Activated T-cell treated with anti-CD3 and anti-CD28 coated beads, Interleukin-2, amount 50 U/mL, for 72 hours (primary cell): ENCODE results near the gene CLEC7A. TPM values are rescaled to one million over a fixed set of nuclear protein-coding genes. Genes with fewer than 3 reads are reported as not detected.

Experiments
- ATAC-seq, 2 donors: fragments of 150-1000 bp; cut with Tn5 transposase; replicated peaks in 1 of 2; 2 replicates each; pipeline ENCODE4 v1.10.0; 2021; ENCODE audit warnings: moderate library complexity in 2 of 2, mild to moderate bottlenecking in 1 of 2
- DNase-seq, 2 donors: peaks; one replicate each; pipeline ENCODE4 v3.0.0; 2021 to 2022; ENCODE audit warnings: mixed read lengths in 1 of 2
- H3K27ac Mint-ChIP-seq: one replicate; pipeline ENCODE4 v1.8.0; 2022; ENCODE audit warnings: mild to moderate bottlenecking, moderate library complexity, mixed read lengths
- H3K27me3 Mint-ChIP-seq: one replicate; pipeline ENCODE4 v1.8.0; 2022; ENCODE audit warnings: low read depth, mixed read lengths
- H3K36me3 Mint-ChIP-seq, 2 donors: one replicate each; pipeline ENCODE4 v1.8.0; 2022; ENCODE audit warnings: mixed read lengths in 2 of 2, mild to moderate bottlenecking in 1 of 2; ENCODE audit not compliant: insufficient read depth in 2 of 2
- H3K4me1 Mint-ChIP-seq: one replicate; pipeline ENCODE4 v1.8.0; 2022; ENCODE audit warnings: low read depth, mixed read lengths
- H3K4me3 Mint-ChIP-seq, 2 donors: one replicate each; pipeline ENCODE4 v1.8.0; 2022; ENCODE audit warnings: mild to moderate bottlenecking in 2 of 2, mixed read lengths in 2 of 2, moderate library complexity in 2 of 2
- H3K9me3 Mint-ChIP-seq, 2 donors: one replicate each; pipeline ENCODE4 v1.8.0; 2022; ENCODE audit warnings: mixed read lengths in 2 of 2
- total RNA-seq, 2 donors: library from RNA; stranded (reverse); gene quantifications; one replicate each; pipeline ENCODE4 v1.2.3, GENCODE V29; 2022

The CLEC7A gene
- total RNA-seq, 2 donors from 2014 or later = not detected

GRCh38 chr12:10159280-10159679 is 29.3 kb upstream of the CLEC7A start:
- Mint-ChIP-seq H3K36me3 (no peaks in the 10 kb centered on the region), H3K27me3 (peaks cover 25% of the 10 kb centered on the region), H3K4me3 (no peak overlapping the region), H3K4me1 (peaks cover under 1% of the 10 kb centered on the region), H3K9me3 (no peaks in the 10 kb centered on the region), H3K27ac (no peak overlapping the region)
- no peak for DNase-seq
- ATAC-seq = no peak

- Mint-ChIP-seq H3K27ac (no peak overlapping the region), H3K9me3 (no peaks in the 10 kb centered on the region), H3K4me1 (peaks cover 9% of the 10 kb centered on the region), H3K27me3 (peaks cover 28% of the 10 kb centered on the region), H3K4me3 (no peak overlapping the region), H3K36me3 (no peaks in the 10 kb centered on the region)
- DNase-seq (no peak), ATAC-seq (no peak)
These were observed 28.4 kb upstream of the CLEC7A start for GRCh38 chr12:10158406-10158805.

GRCh38 chr12:10155966-10156365 is 26.0 kb upstream of the CLEC7A start:
- no peak overlapping the region for H3K27ac Mint-ChIP-seq
- H3K4me3 Mint-ChIP-seq = no peak overlapping the region
- ATAC-seq = no peak
- peaks cover 28% of the 10 kb centered on the region for H3K27me3 Mint-ChIP-seq
- H3K9me3 Mint-ChIP-seq = no peaks in the 10 kb centered on the region
- peaks cover 9% of the 10 kb centered on the region for H3K4me1 Mint-ChIP-seq
- no peak for DNase-seq
- H3K36me3 Mint-ChIP-seq = no peaks in the 10 kb centered on the region

- H3K27me3 Mint-ChIP-seq = peaks cover 25% of the 10 kb centered on the region
These were observed 24.1 kb upstream of the CLEC7A start for GRCh38 chr12:10154145-10154496.

GRCh38 chr12:10153271-10154144 is 23.5 kb upstream of the CLEC7A start:
- Mint-ChIP-seq H3K27ac (peak overlapping the region; percentile 16), H3K4me1 (peaks cover 9% of the 10 kb centered on the region), H3K27me3 (peaks cover 28% of the 10 kb centered on the region), H3K4me3 (peak overlapping the region; percentile 91 to 96), H3K36me3 (no peaks in the 10 kb centered on the region), H3K9me3 (no peaks in the 10 kb centered on the region)
- ATAC-seq (peak; percentile 86 to 89), DNase-seq (peak; percentile 48 to 64)

More at GRCh38 chr12:10154145-10154496, 24.1 kb upstream of the CLEC7A start:
- Mint-ChIP-seq H3K36me3 (no peaks in the 10 kb centered on the region), H3K9me3 (no peaks in the 10 kb centered on the region), H3K4me3 (peak overlapping the region; percentile 91 to 96), H3K4me1 (peaks cover 9% of the 10 kb centered on the region), H3K27ac (no peak overlapping the region)
- ATAC-seq (no peak), DNase-seq (no peak)

GRCh38 chr12:10151621-10152020 is 21.6 kb upstream of the CLEC7A start:
- ATAC-seq (no peak), DNase-seq (no peak)
- Mint-ChIP-seq H3K27ac (no peak overlapping the region), H3K4me1 (peaks cover 18% of the 10 kb centered on the region), H3K27me3 (peaks cover 27% of the 10 kb centered on the region), H3K4me3 (no peak overlapping the region), H3K9me3 (no peaks in the 10 kb centered on the region), H3K36me3 (no peaks in the 10 kb centered on the region)

GRCh38 chr12:10147714-10148403 is 17.9 kb upstream of the CLEC7A start:
- peak; percentile 70 to 75 for ATAC-seq

GRCh38 chr12:10142976-10143589 is 13.1 kb upstream of the CLEC7A start:
- no peak for DNase-seq
- ATAC-seq = no peak
- Mint-ChIP-seq H3K4me3 (no peak overlapping the region), H3K36me3 (no peaks in the 10 kb centered on the region), H3K27me3 (no peaks in the 10 kb centered on the region), H3K9me3 (no peaks in the 10 kb centered on the region), H3K27ac (peak overlapping the region; percentile 38), H3K4me1 (peaks cover 5% of the 10 kb centered on the region)

More at GRCh38 chr12:10147714-10148403, 17.9 kb upstream of the CLEC7A start:
- no peaks in the 10 kb centered on the region for H3K36me3 Mint-ChIP-seq
- H3K27me3 Mint-ChIP-seq = peaks cover 10% of the 10 kb centered on the region
- H3K4me3 Mint-ChIP-seq = no peak overlapping the region
- H3K27ac Mint-ChIP-seq = no peak overlapping the region
- H3K9me3 Mint-ChIP-seq = no peaks in the 10 kb centered on the region
- no peak for DNase-seq
- peaks cover 8% of the 10 kb centered on the region for H3K4me1 Mint-ChIP-seq

GRCh38 chr12:10140001-10140400 is 10.0 kb upstream of the CLEC7A start:
- H3K4me1 Mint-ChIP-seq = no peaks in the 10 kb centered on the region
- ATAC-seq = peak; percentile 49 to 51
- no peak overlapping the region for H3K27ac Mint-ChIP-seq

GRCh38 chr12:10136637-10137205 is 6.7 kb upstream of the CLEC7A start:
- H3K27me3 Mint-ChIP-seq = peaks cover 7% of the 10 kb centered on the region
- ATAC-seq = no peak
- H3K27ac Mint-ChIP-seq = no peak overlapping the region
- no peaks in the 10 kb centered on the region for H3K4me1 Mint-ChIP-seq
- H3K4me3 Mint-ChIP-seq = no peak overlapping the region
- H3K36me3 Mint-ChIP-seq = no peaks in the 10 kb centered on the region
- no peak for DNase-seq
- H3K9me3 Mint-ChIP-seq = no peaks in the 10 kb centered on the region

More at GRCh38 chr12:10140001-10140400, 10.0 kb upstream of the CLEC7A start:
- Mint-ChIP-seq H3K27me3 (no peaks in the 10 kb centered on the region), H3K36me3 (no peaks in the 10 kb centered on the region), H3K4me3 (no peak overlapping the region), H3K9me3 (no peaks in the 10 kb centered on the region)
- peak; percentile 41 to 45 for DNase-seq

GRCh38 chr12:10135126-10135525 is 5.1 kb upstream of the CLEC7A start:
- no peak overlapping the region for H3K27ac Mint-ChIP-seq
- no peaks in the 10 kb centered on the region for H3K36me3 Mint-ChIP-seq
- DNase-seq (no peak), ATAC-seq (no peak)
- peaks cover 5% of the 10 kb centered on the region for H3K4me1 Mint-ChIP-seq
- no peak overlapping the region for H3K4me3 Mint-ChIP-seq
- no peaks in the 10 kb centered on the region for H3K9me3 Mint-ChIP-seq
- peaks cover 7% of the 10 kb centered on the region for H3K27me3 Mint-ChIP-seq

- Mint-ChIP-seq H3K27me3 (peaks cover 13% of the 10 kb centered on the region), H3K9me3 (no peaks in the 10 kb centered on the region), H3K36me3 (no peaks in the 10 kb centered on the region), H3K4me3 (no peak overlapping the region), H3K27ac (no peak overlapping the region), H3K4me1 (peaks cover 14% of the 10 kb centered on the region)
- DNase-seq = no peak
- ATAC-seq = no peak
These were observed 2.9 kb upstream of the CLEC7A start for GRCh38 chr12:10132850-10133370.
